Uterus (tissue), 4 donors: ENCODE measurements around the gene GRM8. TPM values are rescaled to one million over a fixed set of nuclear protein-coding genes. Genes with fewer than 3 reads are reported as not detected.

Experiments
- DNase-seq, 2 donors: peaks; one replicate each; pipeline ENCODE4 v3.0.0-alpha.2; 2019 to 2020
- H3K27ac ChIP-seq, 2 donors: fragments of 200-600 bp; sonication (generic); 1 replicate in 1 of 2; 2 replicates in 1 of 2; pipeline ENCODE4 v1.5.1; 2016 to 2018
- H3K27me3 ChIP-seq, 2 donors: fragments of 200-600 bp; sonication (generic); one replicate each; pipeline ENCODE4 v1.5.1; 2018 to 2019; ENCODE audit warnings: control low read depth in 1 of 2
- H3K36me3 ChIP-seq, 2 donors: fragments of 200-600 bp; sonication (generic); one replicate each; pipeline ENCODE4 v1.5.1; 2019; ENCODE audit warnings: control low read depth in 1 of 2
- H3K4me1 ChIP-seq, 2 donors: fragments of 200-600 bp; sonication (generic); one replicate each; pipeline ENCODE4 v1.5.1; 2018 to 2019; ENCODE audit warnings: control low read depth in 1 of 2
- H3K4me3 ChIP-seq, 2 donors: fragments of 200-600 bp; sonication (generic); 1 replicate in 1 of 2; 2 replicates in 1 of 2; pipeline ENCODE4 v1.5.1; 2018 to 2019; ENCODE audit warnings: mild to moderate bottlenecking in 1 of 2
- H3K9me3 ChIP-seq, 2 donors: fragments of 200-600 bp; sonication (generic); one replicate each; pipeline ENCODE4 v1.5.1; 2019; ENCODE audit warnings: control low read depth in 1 of 2
- POLR2A ChIP-seq, 2 donors: fragments of 450-650 bp; IDR thresholded peaks; one replicate each; pipeline ENCODE4 v1.6.1; 2016; ENCODE audit warnings: antibody characterized with exemption in 2 of 2, mild to moderate bottlenecking in 1 of 2, moderate library complexity in 1 of 2
- intact Hi-C: fragments of 100-400 bp; cut with DNase I; formaldehyde crosslinking; loops from one replicate; pipeline ENCODE4 v1.15.1; 2023; ENCODE audit warnings: low total_unique reads
- total RNA-seq, 4 donors: library from RNA; depleted of rRNA in 3 of 4; stranded (reverse); fragments of >200 nt in 3 of 4; gene quantifications; one replicate each; pipeline versions ENCODE4 v1.1.0 to v1.2.4, GENCODE V29; 2014 to 2023
- TF ChIP-seq, protein P1 (sequence below), 4 experiments: fragments of 200-600 bp in 2 of 4; fragments of 450-650 bp in 2 of 4; sonication (generic) in 2 of 4; IDR thresholded peaks; one replicate each; pipeline ENCODE4 v1.5.1; 2016 to 2019; ENCODE audit warnings: antibody characterized with exemption in 4 of 4, mild to moderate bottlenecking in 2 of 4, moderate library complexity in 1 of 4
- donor health status: DM: yes; HTN: yes; CAD: no.

GRM8 gene
- total RNA-seq, 4 donors from 2014 or later: 3.9 TPM; not detected in 3

DNA sequence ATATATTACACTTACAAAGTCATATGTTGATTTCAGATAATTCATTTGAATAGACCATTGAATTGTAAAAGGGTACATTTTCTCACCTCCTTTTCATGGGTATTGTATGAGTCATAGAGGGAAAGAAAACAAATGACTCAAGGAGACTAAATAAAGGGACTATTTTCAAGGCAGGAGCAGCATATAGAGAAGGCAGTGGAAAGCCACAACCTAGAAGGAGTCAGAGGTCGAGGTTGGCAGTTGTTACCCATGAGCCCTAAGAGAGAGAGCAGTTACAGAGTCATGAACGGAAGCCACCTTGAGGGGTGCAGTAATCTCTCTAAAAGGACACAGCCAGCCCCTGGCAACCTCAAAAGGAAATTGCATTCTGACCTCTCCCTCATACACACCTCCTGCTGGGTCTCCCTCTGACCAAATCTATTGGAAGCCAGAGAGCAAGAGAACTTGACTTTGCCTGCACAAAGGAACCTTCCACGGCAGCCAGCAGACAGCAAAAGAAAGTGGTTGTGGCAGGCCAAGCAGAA lies 137.9 kb downstream of the GRM8 start:
- Histone ChIP-seq H3K27ac (no peak overlapping the region), H3K9me3 (no peaks in the 10 kb centered on the region), H3K4me3 (no peak overlapping the region), H3K36me3 (no peaks in the 10 kb centered on the region), H3K27me3 (no peaks in the 10 kb centered on the region), H3K4me1 (no peaks in the 10 kb centered on the region)
- DNase-seq: no peak
- intact Hi-C loops: no loop called here
- TF ChIP-seq, protein P1, sequence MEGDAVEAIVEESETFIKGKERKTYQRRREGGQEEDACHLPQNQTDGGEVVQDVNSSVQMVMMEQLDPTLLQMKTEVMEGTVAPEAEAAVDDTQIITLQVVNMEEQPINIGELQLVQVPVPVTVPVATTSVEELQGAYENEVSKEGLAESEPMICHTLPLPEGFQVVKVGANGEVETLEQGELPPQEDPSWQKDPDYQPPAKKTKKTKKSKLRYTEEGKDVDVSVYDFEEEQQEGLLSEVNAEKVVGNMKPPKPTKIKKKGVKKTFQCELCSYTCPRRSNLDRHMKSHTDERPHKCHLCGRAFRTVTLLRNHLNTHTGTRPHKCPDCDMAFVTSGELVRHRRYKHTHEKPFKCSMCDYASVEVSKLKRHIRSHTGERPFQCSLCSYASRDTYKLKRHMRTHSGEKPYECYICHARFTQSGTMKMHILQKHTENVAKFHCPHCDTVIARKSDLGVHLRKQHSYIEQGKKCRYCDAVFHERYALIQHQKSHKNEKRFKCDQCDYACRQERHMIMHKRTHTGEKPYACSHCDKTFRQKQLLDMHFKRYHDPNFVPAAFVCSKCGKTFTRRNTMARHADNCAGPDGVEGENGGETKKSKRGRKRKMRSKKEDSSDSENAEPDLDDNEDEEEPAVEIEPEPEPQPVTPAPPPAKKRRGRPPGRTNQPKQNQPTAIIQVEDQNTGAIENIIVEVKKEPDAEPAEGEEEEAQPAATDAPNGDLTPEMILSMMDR (IDR thresholded peaks at IDR 0.05): no peak
- no peak for TF ChIP-seq POLR2A (IDR thresholded peaks at IDR 0.05)

DNA sequence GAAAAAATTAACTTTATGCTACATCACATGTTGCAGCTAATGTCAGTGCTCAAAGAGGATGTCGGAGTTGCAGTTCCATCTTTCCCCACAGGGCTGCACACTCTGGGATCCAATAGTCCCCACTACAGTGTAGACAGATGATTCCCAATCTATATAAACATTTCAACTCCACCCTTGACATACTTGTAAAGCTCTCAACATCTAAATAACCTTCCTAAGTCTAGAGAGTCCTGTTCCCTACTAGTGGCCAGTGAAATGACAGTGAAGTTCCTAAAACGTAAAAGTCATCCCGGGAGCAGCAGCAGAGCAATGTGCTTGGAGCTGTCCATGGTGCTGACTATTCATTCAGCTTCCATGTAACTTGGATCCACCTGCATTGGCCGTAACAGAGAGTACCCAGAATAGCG lies 145.1 kb downstream of the GRM8 start:
- no peak for DNase-seq
- no peaks in the 10 kb centered on the region for H3K36me3 ChIP-seq
- intact Hi-C loops: no loop called here

DNA sequence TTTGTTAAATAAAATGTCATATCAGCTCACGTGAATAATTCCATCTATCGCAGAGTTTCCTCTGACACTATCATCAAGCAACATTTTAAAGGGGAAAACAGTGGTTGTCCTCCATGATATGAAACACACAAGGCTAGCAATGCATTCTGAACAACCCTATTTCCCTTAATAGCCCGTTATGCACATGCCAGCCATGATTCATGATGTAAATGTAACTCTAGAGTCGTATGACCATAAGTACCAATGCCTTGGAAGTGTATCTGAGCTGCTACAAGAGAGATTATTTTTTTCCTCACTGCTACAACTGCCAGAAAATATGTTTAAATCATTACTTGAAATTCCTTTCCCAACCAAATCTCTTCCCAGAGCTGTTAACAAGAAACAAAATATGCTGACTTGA lies 159.4 kb downstream of the GRM8 start:
- intact Hi-C loops: no loop called here
- no peaks in the 10 kb centered on the region for H3K9me3 ChIP-seq
- no peak overlapping the region for H3K27ac ChIP-seq
- H3K27me3 ChIP-seq: no peaks in the 10 kb centered on the region
- H3K36me3 ChIP-seq: no peaks in the 10 kb centered on the region
- H3K4me3 ChIP-seq: no peak overlapping the region
- no peak for DNase-seq
- no peaks in the 10 kb centered on the region for H3K4me1 ChIP-seq
- TF ChIP-seq POLR2A (IDR thresholded peaks at IDR 0.05): no peak
- TF ChIP-seq, protein P1 (IDR thresholded peaks at IDR 0.05): no peak

More for the DNA sequence above, 145.1 kb downstream of the GRM8 start:
- Histone ChIP-seq H3K4me3 (no peak overlapping the region), H3K9me3 (no peaks in the 10 kb centered on the region), H3K27me3 (no peaks in the 10 kb centered on the region), H3K27ac (no peak overlapping the region), H3K4me1 (no peaks in the 10 kb centered on the region)
- TF ChIP-seq POLR2A (IDR thresholded peaks at IDR 0.05): no peak
- TF ChIP-seq, protein P1 (IDR thresholded peaks at IDR 0.05): no peak

DNA sequence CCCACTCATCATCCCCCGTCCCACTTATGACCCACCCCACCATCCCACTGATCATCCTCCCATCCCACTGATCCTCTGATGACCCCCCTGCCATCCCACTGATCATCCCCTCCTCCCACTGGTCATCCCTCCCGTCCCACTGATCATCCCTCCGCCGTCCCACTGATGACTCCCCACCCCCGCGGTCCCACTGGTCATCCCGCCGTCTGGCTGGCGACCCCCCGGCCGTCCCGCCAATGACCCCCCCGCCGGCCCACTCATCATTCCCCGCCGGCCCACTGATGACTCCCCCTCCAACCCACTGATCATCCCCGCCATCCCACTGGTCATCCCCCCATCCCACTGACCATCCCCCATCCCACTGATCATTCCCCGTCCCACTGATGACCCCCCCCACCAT lies 161.1 kb downstream of the GRM8 start:
- TF ChIP-seq POLR2A (IDR thresholded peaks at IDR 0.05): no peak
- TF ChIP-seq, protein P1 (IDR thresholded peaks at IDR 0.05): no peak
- no peaks in the 10 kb centered on the region for H3K27me3 ChIP-seq
- DNase-seq: no peak
- no peaks in the 10 kb centered on the region for H3K36me3 ChIP-seq
- intact Hi-C loops: no loop called here
- no peak overlapping the region for H3K27ac ChIP-seq
- no peaks in the 10 kb centered on the region for H3K9me3 ChIP-seq
- H3K4me3 ChIP-seq: no peak overlapping the region
- no peaks in the 10 kb centered on the region for H3K4me1 ChIP-seq

DNA sequence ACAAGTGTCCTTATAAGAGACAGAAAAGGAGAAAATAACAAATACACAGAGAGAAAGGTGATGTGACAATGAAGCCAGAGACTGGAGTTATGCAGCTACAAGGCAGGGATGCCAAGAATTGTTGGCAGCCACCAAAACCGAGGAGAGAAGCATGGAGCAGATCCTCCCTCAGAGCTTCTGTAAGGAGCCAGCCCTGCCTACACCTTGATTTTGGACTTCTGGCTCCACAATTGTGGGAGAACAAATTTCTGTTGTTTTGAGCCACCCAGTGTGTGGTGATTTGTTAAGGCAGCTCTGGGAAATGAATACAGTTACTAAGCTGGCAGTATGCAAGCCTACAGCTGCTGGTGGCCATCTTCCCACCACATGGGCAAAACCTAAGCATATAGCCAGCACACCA lies 163.6 kb downstream of the GRM8 start:
- Histone ChIP-seq H3K36me3 (no peaks in the 10 kb centered on the region), H3K4me1 (no peaks in the 10 kb centered on the region), H3K4me3 (no peak overlapping the region), H3K27ac (no peak overlapping the region), H3K9me3 (no peaks in the 10 kb centered on the region), H3K27me3 (no peaks in the 10 kb centered on the region)
- no peak for TF ChIP-seq POLR2A (IDR thresholded peaks at IDR 0.05)
- TF ChIP-seq, protein P1 (IDR thresholded peaks at IDR 0.05): no peak
- intact Hi-C loops: no loop called here
- no peak for DNase-seq
